Left lobe of liver (tissue), 2 donors: Measurements from ENCODE around the gene RANBP17. TPM values are rescaled to one million over a fixed set of nuclear protein-coding genes. Genes with fewer than 3 reads are reported as not detected.
"Not testable (repeated sequence)": the region's sequence is repeated elsewhere in the genome, so short reads cannot be mapped to it uniquely, and the experiment has no call there.

Experiments used
- ATAC-seq: fragments of 200-7000 bp; cut with Tn5 transposase; one replicate; pipeline ENCODE4 v1.9.1; 2020; ENCODE audit warnings: mild to moderate bottlenecking, moderate library complexity
- DNase-seq: peaks from one replicate; pipeline ENCODE4 v3.0.0-alpha.2; 2020; ENCODE audit warnings: low spot score
- total RNA-seq: library from RNA; stranded (reverse); gene quantifications from one replicate; pipeline ENCODE4 v1.2.1, GENCODE V29; 2021
- donor health status: DM: no; HTN: no; CAD: no; lungs with moderate emphysema.
- donor health status: DM: no; HTN: yes; CAD: no.

RANBP17 gene
- 3.0 TPM for total RNA-seq

DNA sequence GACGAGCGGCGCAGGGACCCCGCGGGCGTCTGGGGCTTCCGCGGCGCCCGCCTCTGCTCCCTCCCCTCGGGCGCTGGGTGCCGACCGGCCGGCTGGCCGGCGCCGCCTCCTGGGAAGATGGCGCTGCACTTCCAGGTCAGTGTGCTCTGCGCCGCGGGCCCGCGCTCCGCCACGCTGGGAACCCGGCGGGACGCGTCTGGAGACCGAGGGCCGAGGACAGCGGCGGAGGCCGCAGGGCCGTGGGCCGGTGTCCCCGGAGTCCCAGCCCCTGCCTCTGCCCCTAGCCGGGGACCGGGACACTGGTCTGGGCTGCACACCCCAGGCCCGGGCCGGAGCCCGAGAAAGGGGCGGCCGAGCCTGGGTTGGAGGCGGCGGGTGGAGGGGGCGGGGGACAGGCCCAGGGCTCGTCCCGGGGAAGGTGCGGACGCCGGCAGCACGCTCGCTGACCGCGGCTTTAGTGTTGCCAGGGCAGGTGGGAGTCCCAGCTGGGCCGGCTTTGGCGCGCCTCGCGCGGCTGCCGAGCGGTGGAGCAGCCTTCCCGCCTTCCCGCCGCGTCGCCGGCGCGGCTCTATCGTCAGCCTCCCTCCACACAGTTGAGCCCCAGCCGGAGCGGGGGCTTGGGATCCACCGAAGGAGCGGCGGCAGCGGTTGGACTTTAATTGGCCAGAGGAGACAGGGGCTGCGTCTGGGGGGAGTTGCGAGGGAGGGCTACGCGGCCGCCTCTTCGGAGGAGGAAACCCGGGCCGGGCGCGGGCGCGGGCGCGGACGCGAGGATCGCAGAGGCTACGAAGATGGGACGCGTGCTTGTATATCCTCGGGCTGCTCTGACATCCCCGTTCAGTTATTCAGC is at the start of gene RANBP17:
RANBP17 (plus strand) TSS at position 102 of the 850 bp plus-strand sequence.
- DNase-seq (peak; percentile 60), ATAC-seq (peak; percentile 89)

DNA sequence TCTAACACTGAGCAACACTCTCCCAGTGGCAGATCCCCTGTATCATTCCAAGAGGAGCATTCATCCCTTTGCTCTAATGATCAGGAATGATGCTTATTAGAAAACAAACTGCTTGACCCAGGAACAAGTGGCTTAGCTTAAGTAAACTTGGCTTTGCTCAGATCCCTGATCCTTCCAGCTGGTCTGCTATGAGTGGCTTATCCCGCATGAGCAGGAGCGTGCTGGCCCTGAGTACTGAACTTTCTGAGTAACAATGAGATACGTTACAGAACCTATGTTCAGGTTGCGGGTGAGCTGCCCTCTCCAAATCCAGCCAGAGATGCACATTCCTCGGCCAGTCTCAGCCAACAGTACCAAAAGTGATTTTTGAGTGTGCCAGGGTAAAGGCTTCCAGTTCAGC is 48.6 kb upstream of the RANBP17 start:
- DNase-seq (no peak), ATAC-seq (no peak)

DNA sequence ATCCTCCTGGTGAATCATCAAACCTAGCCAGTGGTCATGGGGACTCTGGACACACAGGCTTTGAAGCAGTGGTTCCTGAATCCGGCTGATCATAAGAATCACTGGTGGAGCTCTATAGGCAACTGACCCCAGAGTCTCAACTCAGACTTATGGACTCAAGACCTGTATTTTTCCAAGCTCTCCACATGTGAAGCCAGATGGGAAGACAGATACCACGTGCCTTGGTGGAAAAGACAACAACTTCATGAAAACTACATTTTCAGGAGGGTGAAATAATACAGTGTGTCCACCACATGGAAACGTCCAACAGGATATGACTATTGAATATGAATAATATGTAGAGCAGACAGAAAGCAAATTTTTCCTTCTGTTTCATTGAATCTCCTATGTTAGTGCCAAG is 44.6 kb upstream of the RANBP17 start:
- ATAC-seq (no peak), DNase-seq (no peak)

DNA sequence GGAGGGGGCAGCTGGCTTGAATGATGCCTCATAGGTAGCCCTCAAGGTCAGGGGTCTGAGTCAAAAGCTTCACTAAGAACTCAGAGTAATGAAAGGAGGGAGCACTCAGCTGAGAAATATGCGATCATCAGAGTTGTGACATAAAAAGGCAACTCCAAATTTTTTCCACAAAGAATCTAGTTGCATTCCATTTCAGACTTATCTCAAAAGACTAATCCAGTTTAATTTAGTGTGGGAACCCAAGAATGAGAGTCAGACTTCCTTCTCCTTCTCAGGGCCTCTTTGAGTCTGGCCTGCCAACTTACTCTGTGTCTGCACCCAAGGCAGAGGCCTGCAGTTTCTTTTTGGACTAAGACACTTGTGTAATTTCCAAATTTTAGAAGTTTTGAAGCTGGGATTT is 43.6 kb upstream of the RANBP17 start:
- DNase-seq (no peak), ATAC-seq (no peak)

DNA sequence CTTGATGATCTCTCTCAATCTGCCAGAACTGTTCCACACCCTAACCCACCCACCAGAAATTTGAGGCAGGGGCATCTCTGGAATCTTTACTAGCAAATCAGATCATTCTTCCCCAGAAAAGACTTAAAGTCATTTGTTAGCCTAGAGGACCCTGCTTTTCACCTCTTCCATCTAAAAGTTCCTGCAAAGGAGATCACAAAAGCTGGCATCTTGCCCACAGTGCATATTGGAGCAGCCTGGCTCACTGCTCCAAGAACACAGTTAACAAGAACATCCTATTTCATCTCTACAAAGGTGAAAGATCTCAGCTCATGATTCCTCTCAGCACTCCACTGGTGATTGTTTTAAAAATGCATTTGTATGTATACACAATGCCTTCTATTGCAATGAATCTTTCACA is 42.0 kb upstream of the RANBP17 start:
- DNase-seq = no peak
- ATAC-seq = no peak

DNA sequence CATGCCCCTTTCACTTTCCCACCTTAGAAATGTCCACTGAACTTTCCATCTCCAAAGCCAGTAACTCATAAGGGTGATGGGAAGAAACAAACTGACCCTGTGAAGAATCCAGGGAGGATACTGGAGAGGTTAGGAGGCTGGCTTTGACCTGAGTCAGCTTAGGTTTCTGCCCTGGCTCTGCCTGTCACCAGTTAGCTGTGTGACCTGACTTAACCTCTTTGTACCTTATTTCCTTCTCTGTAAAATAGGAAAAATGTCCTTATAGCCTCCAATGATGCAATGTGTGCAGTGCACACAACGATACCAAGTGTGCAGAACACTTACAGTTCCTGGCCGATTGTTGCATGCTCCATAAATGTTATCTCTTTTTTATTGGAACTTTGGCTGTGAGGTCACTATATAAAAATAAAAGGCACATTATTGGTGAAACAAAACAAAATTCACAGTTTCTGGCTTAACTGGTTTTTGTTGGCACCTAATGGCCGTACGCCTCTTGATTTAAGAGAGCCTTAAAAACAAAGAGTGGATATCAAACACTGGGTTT is 40.5 kb upstream of the RANBP17 start:
- DNase-seq = no peak
- no peak for ATAC-seq

DNA sequence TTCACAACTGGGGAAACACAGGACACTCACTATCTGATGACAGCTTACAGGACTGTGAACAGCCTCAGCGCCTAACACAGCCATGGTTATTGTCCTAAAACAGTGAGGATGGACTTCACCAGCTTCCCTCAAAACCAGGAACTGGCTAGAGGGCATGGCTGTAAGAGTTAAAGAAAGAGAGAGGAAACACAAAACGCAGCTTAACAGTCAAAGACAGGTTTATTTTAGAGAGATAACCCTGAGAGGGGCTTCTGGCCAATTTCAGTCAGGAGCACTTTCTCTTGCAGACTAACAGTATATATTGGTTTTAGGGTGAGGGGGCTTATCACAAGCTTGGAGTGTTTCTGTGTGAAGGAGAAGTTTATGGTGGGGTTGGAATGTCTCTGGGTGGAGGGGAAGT is 35.7 kb upstream of the RANBP17 start:
- no peak for ATAC-seq
- no peak for DNase-seq

DNA sequence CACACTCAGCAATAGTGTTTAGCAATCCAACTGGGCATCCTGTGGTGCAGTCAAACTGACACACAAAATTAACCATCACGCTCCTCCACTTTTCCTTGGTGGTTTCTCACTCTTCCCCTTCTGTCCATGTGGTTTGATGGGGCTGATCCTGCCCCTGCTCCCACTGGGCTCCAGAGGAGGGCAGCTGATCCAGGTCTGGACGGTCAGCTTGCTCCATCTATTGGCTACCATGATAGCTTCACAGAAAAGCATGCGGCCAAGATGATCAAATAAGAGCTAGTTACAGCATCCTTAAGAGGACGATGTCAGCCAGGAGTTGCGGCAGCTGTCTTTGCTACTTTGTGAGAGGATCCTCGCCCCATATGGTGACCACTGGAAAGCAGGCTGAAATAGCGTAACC is 29.6 kb upstream of the RANBP17 start:
- ATAC-seq (no peak), DNase-seq (no peak)

DNA sequence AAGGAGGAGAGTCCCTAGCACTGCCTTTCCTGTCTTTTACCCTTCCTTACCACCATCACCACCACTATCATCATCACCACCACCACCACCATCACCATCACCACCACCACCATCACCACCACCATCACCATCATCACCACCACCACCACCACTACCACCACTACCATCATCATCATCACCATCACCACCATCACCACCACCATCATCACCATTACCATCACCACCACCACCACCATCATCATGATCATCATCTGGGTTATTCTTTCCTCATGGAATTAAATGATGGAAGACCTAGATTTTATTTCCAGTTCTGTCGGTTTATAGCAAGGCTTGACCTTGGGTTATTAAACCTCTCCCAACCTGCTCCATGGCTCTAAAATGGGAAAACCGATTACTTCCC is 27.8 kb upstream of the RANBP17 start:
- DNase-seq, ATAC-seq: not testable (repeated sequence)

DNA sequence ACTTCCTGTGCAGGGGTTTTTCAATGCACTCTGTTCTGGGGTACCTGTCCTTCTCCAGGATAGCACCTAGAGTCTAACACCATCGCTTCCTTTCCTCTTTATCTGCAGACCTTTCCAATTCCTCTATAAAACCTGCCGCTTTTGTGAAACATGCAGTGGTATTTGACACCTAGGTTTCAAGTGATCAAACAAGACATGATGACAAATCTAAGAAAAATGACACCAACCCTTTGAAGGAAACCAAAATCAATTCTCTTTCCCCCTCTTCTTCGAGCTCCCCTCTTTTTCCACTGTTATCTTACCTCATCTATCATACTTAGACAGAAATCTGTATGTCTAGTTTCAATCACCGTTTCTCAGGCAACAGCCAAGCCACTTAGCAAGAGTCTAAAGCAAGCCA is 25.6 kb upstream of the RANBP17 start:
- DNase-seq (no peak), ATAC-seq (no peak)

DNA sequence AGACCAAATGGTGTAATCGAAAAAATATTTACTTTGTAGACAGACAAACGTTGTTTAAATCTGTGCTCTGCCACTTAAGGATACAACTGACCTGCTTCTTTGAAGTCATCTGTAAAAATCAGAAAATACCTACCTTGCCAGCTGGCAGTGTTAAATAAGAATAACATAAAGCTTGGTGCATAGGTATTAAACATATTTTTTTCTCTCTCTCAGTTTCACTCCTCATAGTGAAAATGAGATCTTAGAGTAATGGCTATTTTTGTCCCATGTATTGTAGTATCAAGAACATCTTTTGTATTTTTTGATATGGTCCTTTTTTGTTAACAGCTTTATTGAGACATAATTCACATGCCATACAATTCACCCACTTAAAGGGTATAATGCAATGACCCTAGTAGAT is 17.9 kb upstream of the RANBP17 start:
- ATAC-seq (no peak), DNase-seq (no peak)

DNA sequence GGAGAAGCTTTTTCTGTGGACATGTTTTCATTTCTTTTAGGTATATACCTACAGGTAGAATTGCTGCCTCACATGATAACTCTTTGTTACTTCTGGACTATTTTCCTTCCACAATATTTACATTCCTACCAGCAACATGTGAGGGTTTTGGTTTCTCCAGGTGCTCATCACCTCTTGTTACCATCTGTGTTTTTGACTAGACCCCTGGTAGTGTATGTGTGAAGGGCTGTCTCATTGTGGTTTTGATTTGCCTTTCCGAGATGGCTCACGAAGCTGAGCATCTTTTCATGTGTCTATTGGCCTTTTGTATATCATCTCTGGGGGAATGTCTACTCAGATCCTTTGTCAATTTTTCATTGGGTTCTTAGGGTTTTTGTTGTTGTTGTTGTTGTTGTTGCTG is 17.2 kb upstream of the RANBP17 start:
- DNase-seq (no peak), ATAC-seq (no peak)

DNA sequence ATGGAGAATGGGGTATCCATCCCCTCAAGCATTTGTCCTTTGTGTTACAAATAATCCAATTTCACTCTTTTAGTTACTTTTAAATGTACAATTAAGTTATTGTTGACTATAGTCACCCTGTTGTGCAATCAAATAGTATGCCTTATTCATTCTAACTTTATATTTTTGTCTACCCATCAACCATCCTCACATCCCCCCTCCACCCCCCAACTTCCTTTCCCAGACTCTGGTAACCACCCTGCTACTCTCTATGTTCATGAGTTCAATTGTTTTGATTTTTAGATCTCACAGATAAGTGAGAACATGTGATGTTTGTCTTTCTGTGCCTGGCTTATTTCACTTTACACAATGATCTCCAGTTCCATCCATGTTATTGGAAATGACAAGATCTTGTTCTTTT is 15.4 kb upstream of the RANBP17 start:
- ATAC-seq = no peak

DNA sequence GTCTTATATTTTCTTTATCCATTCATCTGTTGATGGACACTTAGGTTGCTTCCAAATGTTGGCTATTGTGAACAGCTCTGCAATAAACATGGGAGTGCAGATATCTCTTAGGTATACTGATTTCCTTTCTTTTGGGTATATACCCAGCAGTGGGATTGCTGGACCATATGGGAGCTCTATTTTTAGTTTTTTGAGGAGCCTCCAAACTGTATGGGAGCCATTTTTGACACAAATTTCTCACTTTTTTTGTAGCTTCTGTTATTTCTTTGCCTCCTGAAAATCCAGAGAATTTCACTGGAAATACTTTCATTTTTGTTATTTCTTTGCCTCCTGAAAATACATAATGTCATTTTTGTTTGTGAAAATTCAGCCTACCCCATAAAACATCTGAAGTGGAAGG is 15.0 kb upstream of the RANBP17 start:
- ATAC-seq = no peak
- DNase-seq = no peak

More for the DNA sequence above, 15.4 kb upstream of the RANBP17 start:
- no peak for DNase-seq

DNA sequence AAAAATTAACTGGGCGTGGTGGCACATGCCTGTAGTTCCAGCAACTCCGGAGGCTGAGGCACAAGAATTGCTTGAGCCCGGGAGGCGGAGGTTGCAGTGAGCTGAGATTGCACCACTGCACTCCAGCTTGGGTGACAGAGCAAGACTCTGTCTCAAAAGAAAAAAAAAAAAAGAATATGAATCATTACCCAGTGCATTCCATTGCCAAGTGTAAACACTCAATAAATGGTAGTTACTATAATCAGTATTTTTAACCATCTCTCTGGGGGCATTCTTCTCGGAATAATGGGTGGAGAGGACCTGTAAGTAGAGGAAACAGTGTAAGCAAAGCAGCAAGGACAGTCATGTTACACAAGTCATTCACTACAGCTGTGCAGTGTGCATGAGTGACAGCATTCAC is 13.8 kb upstream of the RANBP17 start:
- DNase-seq (no peak), ATAC-seq (no peak)

DNA sequence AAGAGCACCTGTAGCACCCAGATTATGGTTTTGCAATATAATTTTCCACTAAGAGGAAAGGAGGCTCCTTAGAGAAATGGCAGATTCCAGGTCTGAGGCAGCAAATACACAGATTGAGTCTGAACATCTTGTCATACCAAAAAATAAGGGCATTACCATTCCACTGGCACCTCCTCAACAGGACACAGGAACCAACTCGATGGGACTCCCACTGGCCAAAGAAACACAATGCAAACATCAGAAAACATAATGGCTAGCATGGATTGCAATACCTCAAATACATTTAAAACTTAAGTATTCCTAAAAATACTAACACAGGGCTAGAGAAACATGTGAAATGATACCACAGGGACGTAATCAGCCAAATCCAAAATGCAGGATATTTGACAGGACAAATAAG is 12.4 kb upstream of the RANBP17 start:
- DNase-seq = no peak

DNA sequence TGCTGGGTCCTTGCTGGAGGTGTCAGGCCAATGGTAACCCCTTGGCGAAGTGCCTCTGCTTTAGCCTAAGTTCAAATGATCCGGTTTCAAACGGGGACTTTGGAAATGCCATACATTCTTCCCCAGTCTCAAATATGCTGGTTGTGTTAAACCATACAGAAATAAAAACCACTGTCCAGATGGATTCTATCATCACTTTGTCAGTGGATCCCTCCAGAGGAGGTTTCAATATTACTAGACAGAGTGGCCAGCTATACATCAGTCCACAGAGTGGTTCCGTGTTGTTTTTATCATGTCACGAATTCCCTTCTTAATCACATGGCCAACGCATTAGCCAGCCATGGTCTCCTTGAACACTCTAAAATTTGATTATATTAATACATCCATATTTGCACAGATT is 7.3 kb upstream of the RANBP17 start:
- DNase-seq = no peak
- ATAC-seq = no peak

More for the DNA sequence above, 12.4 kb upstream of the RANBP17 start:
- no peak for ATAC-seq

DNA sequence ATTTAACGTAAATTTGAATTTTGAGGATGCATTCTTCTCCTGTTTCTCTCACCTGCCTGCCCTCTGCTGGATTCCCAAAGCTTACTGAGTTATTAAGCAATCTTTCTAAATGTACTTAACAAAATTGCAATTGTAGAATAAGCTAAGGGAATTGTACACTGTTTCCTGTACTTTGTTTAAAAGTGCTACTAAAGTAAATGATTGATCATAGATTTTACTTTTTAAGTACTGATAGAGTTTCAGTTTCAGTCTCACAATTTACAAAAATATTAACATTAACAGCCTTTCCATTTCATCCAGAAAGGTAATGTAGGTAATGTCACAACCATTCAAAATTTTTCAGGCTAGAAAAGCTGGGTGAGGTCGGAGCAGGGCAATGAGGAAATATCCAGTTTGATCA is 4.8 kb upstream of the RANBP17 start:
- no peak for ATAC-seq
- no peak for DNase-seq

DNA sequence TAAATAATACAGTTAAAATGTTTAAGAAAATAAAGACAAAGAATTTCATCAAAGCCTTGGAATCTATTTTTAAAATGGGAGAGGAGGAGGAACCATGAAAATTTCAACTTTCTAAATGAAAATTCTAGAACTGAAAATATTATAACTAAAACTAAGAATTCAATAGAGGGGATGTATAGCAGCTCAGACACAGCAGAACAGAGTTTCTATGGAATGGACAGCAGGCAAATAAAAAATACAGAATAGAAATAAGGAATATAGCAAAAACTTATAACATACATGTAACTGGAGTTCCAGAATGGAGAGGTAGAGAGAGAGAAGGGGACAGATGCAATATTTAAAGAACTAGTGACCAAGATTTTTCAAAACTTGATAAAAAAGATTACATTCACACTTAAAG is 1.4 kb upstream of the RANBP17 start:
- ATAC-seq = no peak
- DNase-seq = no peak

DNA sequence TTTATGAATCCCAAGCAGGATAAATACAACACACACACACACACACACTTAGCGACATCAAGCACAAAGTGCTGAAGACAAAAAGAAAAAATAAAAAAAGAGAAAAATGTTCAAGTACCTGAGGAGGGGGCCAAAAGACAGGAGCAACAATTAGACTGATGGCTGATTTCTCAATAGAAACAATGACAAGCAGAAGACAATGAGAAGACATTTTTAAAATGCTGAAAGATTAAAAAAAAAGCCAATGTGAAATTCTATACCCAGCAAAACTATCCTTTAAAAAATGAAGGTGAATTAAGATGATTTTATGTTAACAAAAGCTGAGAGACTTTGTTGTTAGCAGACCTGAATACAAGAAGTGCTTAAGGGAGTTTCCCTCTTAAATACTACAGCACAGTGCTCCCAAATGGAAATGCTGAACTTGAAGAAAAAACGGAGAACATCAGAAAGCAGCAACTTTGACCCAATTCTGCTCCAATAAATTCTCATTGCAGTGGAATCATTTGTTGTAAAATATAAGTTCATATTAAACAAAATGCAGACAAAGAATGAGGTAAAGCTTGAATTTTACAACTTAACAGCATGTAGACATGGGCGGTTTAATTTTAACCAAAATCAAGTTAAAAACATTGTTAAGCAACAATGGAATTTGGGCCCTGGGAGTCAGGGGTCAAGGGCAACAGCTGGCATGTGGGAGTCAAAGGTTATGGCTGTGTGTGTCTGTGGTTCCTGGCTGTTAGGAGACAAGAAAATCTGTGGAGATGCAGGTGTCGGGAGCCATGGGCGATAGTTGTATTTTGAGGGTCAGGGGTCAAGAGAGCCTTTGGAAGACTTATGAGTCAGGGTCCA is 776 bp upstream of the RANBP17 start:
- ATAC-seq (no peak), DNase-seq (no peak)

DNA sequence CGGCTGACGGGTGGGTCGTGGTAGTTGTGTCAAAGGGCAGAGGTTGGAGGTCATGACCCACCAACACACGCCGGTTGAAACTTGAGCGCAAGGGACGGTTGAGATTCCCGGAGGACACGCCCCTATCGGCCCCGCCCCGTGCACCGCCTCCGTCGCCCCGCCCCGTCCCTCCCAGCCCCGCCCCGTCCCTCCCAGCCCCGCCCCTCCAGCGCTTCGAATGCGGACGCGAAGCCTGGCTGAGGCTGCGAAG is 226 bp upstream of the RANBP17 start:
- DNase-seq (no peak), ATAC-seq (no peak)

DNA sequence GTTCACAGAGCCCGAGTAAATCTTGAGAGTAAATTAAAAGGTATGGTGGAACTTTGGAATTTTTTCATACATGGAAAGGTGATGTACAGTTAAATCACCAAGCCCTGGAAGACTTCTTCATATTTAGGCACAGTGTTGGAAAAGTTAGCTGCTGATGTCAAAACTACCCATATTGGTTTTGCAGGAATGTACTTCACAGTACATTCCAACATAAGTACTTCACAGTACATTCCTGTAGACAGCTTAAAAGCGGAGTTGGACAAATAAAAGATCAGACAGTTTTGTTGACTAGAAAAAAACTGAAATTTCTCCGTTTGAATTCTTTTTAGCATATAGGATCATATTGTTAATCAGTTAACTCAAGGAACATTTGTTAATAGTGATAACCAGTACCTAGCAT is 1.8 kb downstream of the RANBP17 start:
- no peak for DNase-seq
- ATAC-seq = no peak
